NB4 (cell line): Measurements from ENCODE around the gene DSTN.

Source experiments
- DNase-seq: peaks from one replicate; pipeline ENCODE4 v3.0.0; 2010; ENCODE audit warnings: low read depth
- H3K4me3 ChIP-seq: one replicate; pipeline ENCODE4 v1.5.1; 2011; ENCODE audit warnings: mild to moderate bottlenecking, low read depth, low read length, moderate library complexity
- MYC ChIP-seq: IDR thresholded peaks from 2 replicates; pipeline ENCODE4 v1.6.1; 2011; ENCODE audit warnings: low read depth, low read length
- POLR2A ChIP-seq: IDR thresholded peaks from 2 replicates; pipeline ENCODE4 v1.6.1; 2011; ENCODE audit warnings: mild to moderate bottlenecking; ENCODE audit not compliant: insufficient read length; ENCODE audit errors: extremely low read depth
- TF ChIP-seq, protein P1 (sequence below): IDR thresholded peaks from one replicate; pipeline ENCODE4 v1.5.1; 2012; ENCODE audit warnings: low read depth, low read length
- TF ChIP-seq, protein P2 (sequence below): IDR thresholded peaks from 2 replicates; pipeline ENCODE4 v1.6.1; 2011; ENCODE audit warnings: low read depth, low read length

Gene DSTN

GRCh38 chr20:17559338-17559737 is 10.5 kb upstream of the DSTN start:
- no peak for DNase-seq
- TF ChIP-seq, protein P1, sequence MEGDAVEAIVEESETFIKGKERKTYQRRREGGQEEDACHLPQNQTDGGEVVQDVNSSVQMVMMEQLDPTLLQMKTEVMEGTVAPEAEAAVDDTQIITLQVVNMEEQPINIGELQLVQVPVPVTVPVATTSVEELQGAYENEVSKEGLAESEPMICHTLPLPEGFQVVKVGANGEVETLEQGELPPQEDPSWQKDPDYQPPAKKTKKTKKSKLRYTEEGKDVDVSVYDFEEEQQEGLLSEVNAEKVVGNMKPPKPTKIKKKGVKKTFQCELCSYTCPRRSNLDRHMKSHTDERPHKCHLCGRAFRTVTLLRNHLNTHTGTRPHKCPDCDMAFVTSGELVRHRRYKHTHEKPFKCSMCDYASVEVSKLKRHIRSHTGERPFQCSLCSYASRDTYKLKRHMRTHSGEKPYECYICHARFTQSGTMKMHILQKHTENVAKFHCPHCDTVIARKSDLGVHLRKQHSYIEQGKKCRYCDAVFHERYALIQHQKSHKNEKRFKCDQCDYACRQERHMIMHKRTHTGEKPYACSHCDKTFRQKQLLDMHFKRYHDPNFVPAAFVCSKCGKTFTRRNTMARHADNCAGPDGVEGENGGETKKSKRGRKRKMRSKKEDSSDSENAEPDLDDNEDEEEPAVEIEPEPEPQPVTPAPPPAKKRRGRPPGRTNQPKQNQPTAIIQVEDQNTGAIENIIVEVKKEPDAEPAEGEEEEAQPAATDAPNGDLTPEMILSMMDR = no peak
- no peak for TF ChIP-seq POLR2A
- TF ChIP-seq MYC = no peak
- TF ChIP-seq, protein P2, sequence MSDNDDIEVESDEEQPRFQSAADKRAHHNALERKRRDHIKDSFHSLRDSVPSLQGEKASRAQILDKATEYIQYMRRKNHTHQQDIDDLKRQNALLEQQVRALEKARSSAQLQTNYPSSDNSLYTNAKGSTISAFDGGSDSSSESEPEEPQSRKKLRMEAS = no peak
- no peak overlapping the region for H3K4me3 ChIP-seq

DNA sequence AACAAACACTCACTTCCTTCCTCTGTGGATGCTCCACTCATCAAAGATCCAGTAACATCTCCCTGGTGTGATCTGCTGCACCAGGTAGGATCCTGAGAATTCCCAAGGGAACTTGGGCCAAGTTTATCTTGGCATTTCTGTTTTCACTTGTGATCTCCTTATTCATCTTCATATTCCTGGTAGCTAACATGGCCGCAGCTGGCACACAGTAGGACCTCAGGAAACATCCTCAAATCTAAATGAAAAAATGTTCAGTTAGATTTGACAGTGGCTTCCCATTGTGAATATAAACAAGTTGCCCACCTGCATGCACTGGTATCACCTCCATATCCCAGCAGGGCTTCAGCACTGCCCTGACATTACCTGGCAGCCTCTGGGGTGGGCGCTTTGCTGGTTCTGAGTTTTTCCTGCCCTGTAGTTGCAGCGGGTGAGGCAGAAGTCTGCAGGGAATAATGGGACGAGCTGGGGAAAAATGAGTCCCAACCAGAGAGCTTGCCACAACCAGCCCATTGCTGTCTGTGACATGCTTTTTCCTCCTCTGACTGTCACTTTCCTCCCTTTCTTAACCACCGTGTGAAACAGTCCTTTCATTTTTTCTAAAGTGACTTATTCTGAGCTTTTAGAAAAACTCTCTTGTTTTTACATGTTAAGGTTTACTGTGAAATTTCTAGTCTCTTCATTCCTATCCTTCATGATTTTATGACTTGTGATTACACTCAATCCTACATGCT is 9.4 kb upstream of the DSTN start:
- no peak overlapping the region for H3K4me3 ChIP-seq
- DNase-seq = no peak
- TF ChIP-seq, protein P2 = no peak
- no peak for TF ChIP-seq MYC
- TF ChIP-seq, protein P1 = no peak
- no peak for TF ChIP-seq POLR2A

DNA sequence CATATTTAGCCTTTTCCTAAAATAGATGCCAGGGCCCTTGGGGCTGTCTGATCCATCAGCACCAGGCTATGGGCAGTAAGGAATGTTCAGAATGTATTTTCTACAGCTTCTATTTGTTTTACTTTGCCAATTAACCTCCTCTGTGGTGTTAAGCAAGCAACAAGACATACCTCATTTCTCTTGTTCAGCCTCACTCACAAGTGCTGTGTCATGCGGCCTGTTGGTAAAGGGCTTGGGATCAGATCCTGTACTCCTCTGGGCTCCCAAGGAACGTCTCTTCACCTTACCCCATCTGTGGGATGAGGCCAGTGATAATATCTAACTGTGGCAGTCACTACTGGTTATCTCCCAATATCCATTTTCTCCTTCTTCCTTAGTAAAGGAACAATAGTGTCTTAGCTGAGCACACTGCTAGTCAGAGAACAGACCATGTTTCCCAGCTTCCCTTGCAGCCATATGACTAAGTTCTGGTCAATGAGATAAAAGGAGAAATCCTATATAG is 7.0 kb upstream of the DSTN start:
- TF ChIP-seq MYC (no peak), POLR2A (no peak)
- TF ChIP-seq, protein P1 = no peak
- TF ChIP-seq, protein P2 = no peak
- no peak overlapping the region for H3K4me3 ChIP-seq
- DNase-seq = no peak

GRCh38 chr20:17565169-17565845 is 4.6 kb upstream of the DSTN start:
- no peak overlapping the region for H3K4me3 ChIP-seq
- TF ChIP-seq MYC = no peak
- TF ChIP-seq POLR2A = no peak
- TF ChIP-seq, protein P1 = no peak
- TF ChIP-seq, protein P2 = no peak
- DNase-seq = no peak

DNA sequence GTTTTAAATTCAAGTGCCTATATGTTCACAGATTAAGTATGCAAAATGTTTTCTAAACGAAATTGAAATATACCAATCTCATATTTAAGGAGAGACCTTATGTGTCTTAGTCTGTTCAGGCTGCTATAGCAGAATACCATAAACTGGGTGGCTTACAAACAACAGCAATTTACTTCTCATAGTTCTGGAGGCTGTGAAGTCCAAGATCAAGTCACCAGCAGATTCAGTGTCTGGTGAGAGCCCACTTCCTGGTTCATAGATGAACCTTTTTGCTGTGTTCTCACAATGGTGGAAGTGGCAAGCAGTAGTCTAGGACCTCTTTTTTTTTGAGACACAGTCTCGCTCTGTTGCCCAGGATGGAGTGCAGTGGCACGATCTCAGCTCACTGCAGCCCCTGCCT is 3.5 kb upstream of the DSTN start:
- no peak for DNase-seq
- H3K4me3 ChIP-seq = no peak overlapping the region
- TF ChIP-seq POLR2A (no peak), MYC (no peak)
- TF ChIP-seq, protein P1 = no peak
- TF ChIP-seq, protein P2 = no peak
